Breast epithelium (tissue), 4 donors: Measurements from ENCODE around the gene TNNT1. TPM values are rescaled to one million over a fixed set of nuclear protein-coding genes. Genes with fewer than 3 reads are reported as not detected.

Experiments
- DNase-seq, 2 donors: peaks; one replicate each; pipeline ENCODE4 v3.0.0-alpha.2; 2019; ENCODE audit warnings: low spot score in 2 of 2
- H3K27ac ChIP-seq, 2 donors: fragments of 200-600 bp; sonication (generic) in 1 of 2; one replicate each; pipeline ENCODE4 v1.5.1; 2016 to 2019; ENCODE audit warnings: mild to moderate bottlenecking in 1 of 2
- H3K27me3 ChIP-seq, 2 donors: fragments of 200-600 bp; sonication (generic) in 1 of 2; one replicate each; pipeline versions ENCODE4 v1.5.1 to v1.6.0; 2017 to 2019; ENCODE audit warnings: control low read depth in 1 of 2, mild to moderate bottlenecking in 1 of 2
- H3K36me3 ChIP-seq: fragments of 200-600 bp; one replicate; pipeline ENCODE4 v1.5.1; 2019
- H3K4me1 ChIP-seq, 2 donors: fragments of 200-600 bp; sonication (generic); one replicate each; pipeline ENCODE4 v1.5.1; 2016 to 2019; ENCODE audit warnings: control low read depth in 1 of 2
- H3K4me3 ChIP-seq, 3 donors: fragments of 200-600 bp; sonication (generic); 1 replicate in 2 of 3; 2 replicates in 1 of 3; pipeline ENCODE4 v1.5.1; 2016 to 2019; ENCODE audit warnings: mild to moderate bottlenecking in 3 of 3, moderate library complexity in 2 of 3
- H3K9me3 ChIP-seq, 2 donors: fragments of 200-600 bp; sonication (generic) in 1 of 2; one replicate each; pipeline ENCODE4 v1.5.1; 2016 to 2019; ENCODE audit warnings: control low read depth in 1 of 2
- POLR2A ChIP-seq: fragments of 450-650 bp; IDR thresholded peaks from one replicate; pipeline ENCODE4 v1.6.1; 2016; ENCODE audit warnings: antibody characterized with exemption, mild to moderate bottlenecking, moderate library complexity
- POLR2AphosphoS5 ChIP-seq, 3 donors: sonication (generic); formaldehyde crosslinking; IDR thresholded peaks; one replicate each; pipeline ENCODE4 v1.6.1; 2017; ENCODE audit warnings: antibody characterized with exemption in 3 of 3
- intact Hi-C: fragments of 100-400 bp; cut with DNase I; formaldehyde crosslinking; loops from one replicate; pipeline ENCODE4 v1.15.1; 2023; ENCODE audit warnings: low total_unique reads
- total RNA-seq, 3 donors: library from RNA; depleted of rRNA; stranded (reverse); fragments of >200 nt; gene quantifications; one replicate each; pipeline ENCODE4 v1.1.0, GENCODE V29; 2016
- TF ChIP-seq, protein P1 (sequence below), 3 donors: fragments of 450-650 bp; IDR thresholded peaks; one replicate each; pipeline ENCODE4 v1.5.1; 2016 to 2017; ENCODE audit warnings: antibody characterized with exemption in 3 of 3, mild to moderate bottlenecking in 3 of 3, moderate library complexity in 3 of 3

The TNNT1 gene
- total RNA-seq, 3 donors from 2014 or later, result 3.7 to 7.2 TPM; not detected in 1

DNA sequence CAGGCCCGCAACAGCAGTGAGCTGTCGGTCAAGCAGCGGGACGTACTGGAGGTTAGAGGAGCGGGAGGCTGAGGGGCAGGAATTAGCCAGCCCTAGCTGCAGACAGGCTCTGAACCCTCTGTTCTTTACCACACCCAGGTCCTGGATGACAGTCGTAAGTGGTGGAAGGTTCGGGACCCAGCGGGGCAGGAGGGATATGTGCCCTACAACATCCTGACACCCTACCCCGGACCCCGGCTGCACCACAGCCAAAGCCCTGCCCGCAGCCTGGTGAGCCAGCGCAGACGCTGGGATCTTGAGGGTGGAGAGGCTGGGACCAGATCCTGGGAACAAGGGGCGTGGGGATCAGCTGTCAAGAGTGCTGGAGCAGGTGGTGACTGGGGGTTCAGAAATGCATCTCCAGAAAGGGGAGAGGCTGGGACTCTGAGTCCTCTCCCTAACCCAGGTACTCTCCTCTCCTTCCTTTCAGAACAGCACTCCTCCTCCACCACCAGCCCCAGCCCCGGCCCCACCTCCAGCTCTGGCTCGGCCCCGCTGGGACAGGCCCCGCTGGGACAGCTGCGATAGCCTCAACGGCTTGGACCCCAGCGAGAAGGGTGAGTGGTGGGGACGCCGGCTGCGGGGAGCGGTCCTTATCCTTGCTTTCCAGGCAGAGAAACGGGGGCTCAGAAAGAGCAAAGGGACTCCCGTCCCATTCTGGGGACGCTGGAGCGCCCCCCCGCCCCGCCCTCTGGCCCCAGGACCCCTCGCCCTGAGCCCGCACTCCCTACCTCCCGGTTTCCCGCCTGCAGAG is 62.9 kb downstream of the TNNT1 start:
- DNase-seq, result no peak
- TF ChIP-seq POLR2AphosphoS5 (IDR thresholded peaks at IDR 0.05) (no peak), POLR2A (no peak)
- TF ChIP-seq, protein P1, sequence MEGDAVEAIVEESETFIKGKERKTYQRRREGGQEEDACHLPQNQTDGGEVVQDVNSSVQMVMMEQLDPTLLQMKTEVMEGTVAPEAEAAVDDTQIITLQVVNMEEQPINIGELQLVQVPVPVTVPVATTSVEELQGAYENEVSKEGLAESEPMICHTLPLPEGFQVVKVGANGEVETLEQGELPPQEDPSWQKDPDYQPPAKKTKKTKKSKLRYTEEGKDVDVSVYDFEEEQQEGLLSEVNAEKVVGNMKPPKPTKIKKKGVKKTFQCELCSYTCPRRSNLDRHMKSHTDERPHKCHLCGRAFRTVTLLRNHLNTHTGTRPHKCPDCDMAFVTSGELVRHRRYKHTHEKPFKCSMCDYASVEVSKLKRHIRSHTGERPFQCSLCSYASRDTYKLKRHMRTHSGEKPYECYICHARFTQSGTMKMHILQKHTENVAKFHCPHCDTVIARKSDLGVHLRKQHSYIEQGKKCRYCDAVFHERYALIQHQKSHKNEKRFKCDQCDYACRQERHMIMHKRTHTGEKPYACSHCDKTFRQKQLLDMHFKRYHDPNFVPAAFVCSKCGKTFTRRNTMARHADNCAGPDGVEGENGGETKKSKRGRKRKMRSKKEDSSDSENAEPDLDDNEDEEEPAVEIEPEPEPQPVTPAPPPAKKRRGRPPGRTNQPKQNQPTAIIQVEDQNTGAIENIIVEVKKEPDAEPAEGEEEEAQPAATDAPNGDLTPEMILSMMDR (IDR thresholded peaks at IDR 0.05), result no peak
- H3K27ac ChIP-seq, result no peak overlapping the region
- no peaks in the 10 kb centered on the region for H3K9me3 ChIP-seq
- H3K36me3 ChIP-seq, result peaks cover 1% of the 10 kb centered on the region
- H3K4me1 ChIP-seq, result peaks cover 0 to 6% of the 10 kb centered on the region in 2 donors
- peak overlapping the region; percentile 34 to 67 (median 45) for H3K4me3 ChIP-seq
- intact Hi-C loops, result no loop called here
- peaks cover 4 to 17% of the 10 kb centered on the region in 2 donors for H3K27me3 ChIP-seq

DNA sequence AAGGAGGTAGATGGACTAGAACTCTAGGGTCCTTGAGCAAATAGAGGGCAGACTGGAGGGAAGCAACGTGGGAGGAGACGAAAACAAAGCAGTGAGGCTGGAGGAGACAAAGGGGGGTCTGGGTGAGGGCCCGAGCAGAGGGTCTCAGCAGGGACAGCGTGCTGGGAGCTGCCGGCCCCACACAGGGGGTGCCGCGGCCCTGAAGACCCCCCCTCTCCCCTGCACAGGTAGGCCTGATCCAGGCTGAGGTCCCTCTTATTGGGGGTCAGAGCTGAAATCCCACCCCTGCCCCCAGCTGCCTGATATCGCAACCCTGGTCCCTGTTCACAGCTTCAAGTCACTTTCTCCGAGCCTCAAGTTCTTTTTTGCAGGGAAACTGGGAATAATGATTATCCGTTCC is 64.6 kb downstream of the TNNT1 start:
- no peak overlapping the region for H3K4me3 ChIP-seq
- H3K36me3 ChIP-seq, result no peaks in the 10 kb centered on the region
- no peaks in the 10 kb centered on the region for H3K9me3 ChIP-seq
- DNase-seq, result no peak
- H3K27ac ChIP-seq, result no peak overlapping the region
- TF ChIP-seq POLR2AphosphoS5 (IDR thresholded peaks at IDR 0.05) (no peak), POLR2A (no peak)
- TF ChIP-seq, protein P1 (IDR thresholded peaks at IDR 0.05), result no peak
- intact Hi-C loops, result no loop called here
- H3K4me1 ChIP-seq, result peaks cover 0 to 6% of the 10 kb centered on the region in 2 donors
- H3K27me3 ChIP-seq, result peaks cover 4 to 17% of the 10 kb centered on the region in 2 donors

DNA sequence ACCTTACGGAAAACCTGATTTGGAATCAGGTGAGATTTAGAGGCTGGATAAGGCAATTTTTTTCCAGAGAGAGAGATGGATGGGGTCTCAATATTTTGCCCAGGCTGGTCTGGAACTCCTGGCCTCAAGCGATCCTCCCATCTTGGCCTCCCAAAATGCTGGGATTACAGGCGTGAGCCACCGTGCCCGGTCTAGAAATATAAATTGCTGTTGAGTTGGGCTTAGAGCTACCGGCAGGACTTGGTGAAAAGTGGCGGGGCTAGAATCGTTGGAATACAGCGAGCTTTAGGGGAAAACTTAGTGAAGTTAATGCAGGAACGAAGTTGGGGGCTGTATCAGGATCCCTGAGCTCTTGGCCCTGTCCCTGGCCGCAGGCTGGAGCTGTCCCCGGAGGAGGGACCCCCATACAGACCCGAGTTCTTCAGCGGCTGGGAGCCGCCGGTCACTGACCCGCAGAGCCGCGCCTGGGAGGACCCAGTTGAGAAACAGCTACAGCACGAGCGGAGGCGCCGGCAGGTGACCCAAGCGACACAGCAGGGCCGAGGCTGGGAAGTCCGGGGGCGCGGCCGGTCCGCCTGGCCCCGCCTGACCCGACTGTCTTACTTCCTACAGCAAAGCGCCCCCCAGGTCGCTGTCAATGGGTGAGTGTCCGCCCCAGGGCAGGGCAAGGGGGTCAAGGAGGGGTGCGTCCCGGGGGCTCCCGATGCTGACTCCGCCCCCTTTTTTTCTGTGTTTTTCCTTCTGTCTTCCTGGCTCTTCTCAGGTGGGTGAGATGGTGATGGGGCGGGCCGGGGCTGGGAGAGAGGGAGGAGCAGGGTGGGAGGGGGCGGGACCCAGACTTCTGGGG is 65.8 kb downstream of the TNNT1 start:
- no peak for TF ChIP-seq POLR2A
- no peak for TF ChIP-seq POLR2AphosphoS5 (IDR thresholded peaks at IDR 0.05)
- TF ChIP-seq, protein P1 (IDR thresholded peaks at IDR 0.05), result no peak
- H3K4me1 ChIP-seq, result peaks cover 0 to 6% of the 10 kb centered on the region in 2 donors
- H3K36me3 ChIP-seq, result no peaks in the 10 kb centered on the region
- H3K27ac ChIP-seq, result no peak overlapping the region
- H3K4me3 ChIP-seq, result no peak overlapping the region
- H3K27me3 ChIP-seq, result peaks cover 4 to 17% of the 10 kb centered on the region in 2 donors
- intact Hi-C loops, result no loop called here
- DNase-seq, result no peak
- no peaks in the 10 kb centered on the region for H3K9me3 ChIP-seq

Other genes with a start within 250 kb of the TNNT1 start
- gene NCR1, start 243.1 kb downstream of the TNNT1 start, total RNA-seq, result under 1 TPM in 1 of 3 donors, not detected in 2; 0.33 TPM
- gene NLRP7, start 201.7 kb downstream of the TNNT1 start, total RNA-seq, result not detected
- 1 to 10 TPM in 2 of 3 donors, not detected in 1; 4.3 to 8.5 TPM for gene NLRP2, start 182.8 kb downstream of the TNNT1 start, total RNA-seq
- gene GP6, start 110.9 kb downstream of the TNNT1 start, total RNA-seq, result not detected
- 10 to 100 TPM; 11.4 to 33.4 (median 22.3) TPM for gene RDH13, start 86.1 kb downstream of the TNNT1 start, total RNA-seq
- gene EPS8L1, start 73.3 kb downstream of the TNNT1 start, total RNA-seq, result 10 to 100 TPM in 2 of 3 donors, 1 to 10 TPM in 1; 2.4 to 51.1 (median 50.1) TPM
- gene PPP1R12C, start 31.6 kb downstream of the TNNT1 start, total RNA-seq, result 100 to 1,000 TPM in 1 of 3 donors, 10 to 100 TPM in 2; 68.3 to 148 (median 91.7) TPM
- gene TNNI3, start 8.5 kb upstream of the TNNT1 start, total RNA-seq, result 1 to 10 TPM in 1 of 3 donors, not detected in 2; 2.6 TPM
- gene DNAAF3, start 17.4 kb upstream of the TNNT1 start, total RNA-seq, result 1 to 10 TPM in 2 of 3 donors, not detected in 1; 4.7 to 4.9 TPM
- gene SYT5, start 31.1 kb upstream of the TNNT1 start, total RNA-seq, result under 1 TPM in 1 of 3 donors, not detected in 2; under 0.01 TPM
- gene PTPRH, start 60.3 kb upstream of the TNNT1 start, total RNA-seq, result 10 to 100 TPM in 1 of 3 donors, 1 to 10 TPM in 1, under 1 TPM in 1; 0.73 to 10.2 (median 2.1) TPM
- gene TMEM86B, start 79.6 kb upstream of the TNNT1 start, total RNA-seq, result 1 to 10 TPM in 2 of 3 donors, under 1 TPM in 1; 0.80 to 3.6 (median 1.6) TPM
- gene PPP6R1, start 109.8 kb upstream of the TNNT1 start, total RNA-seq, result 10 to 100 TPM; 23.8 to 31.5 (median 28.2) TPM
- gene HSPBP1, start 130.9 kb upstream of the TNNT1 start, total RNA-seq, result 10 to 100 TPM; 13.3 to 36.1 (median 32.6) TPM
- gene BRSK1, start 134.8 kb upstream of the TNNT1 start, total RNA-seq, result 1 to 10 TPM in 2 of 3 donors, not detected in 1; 2.5 to 4.6 TPM
- 10 to 100 TPM in 1 of 3 donors, 1 to 10 TPM in 2; 1.6 to 11.8 (median 3.1) TPM for gene TMEM150B, start 176.1 kb upstream of the TNNT1 start, total RNA-seq
- gene KMT5C, start 190.7 kb upstream of the TNNT1 start, total RNA-seq, result 10 to 100 TPM in 2 of 3 donors, 1 to 10 TPM in 1; 6.1 to 20.8 (median 18.4) TPM
- gene COX6B2, start 205.5 kb upstream of the TNNT1 start, total RNA-seq, result 1 to 10 TPM in 1 of 3 donors, under 1 TPM in 1, not detected in 1; 0.73 to 1.3 TPM
- gene GARIN5B, start 214.1 kb upstream of the TNNT1 start, total RNA-seq, result not detected
- gene IL11, start 221.3 kb upstream of the TNNT1 start, total RNA-seq, result 1 to 10 TPM in 1 of 3 donors, under 1 TPM in 1, not detected in 1; 0.29 to 1.3 TPM
- gene TMEM190, start 227.6 kb upstream of the TNNT1 start, total RNA-seq, result not detected
- gene TMEM238, start 235.1 kb upstream of the TNNT1 start, total RNA-seq, result 10 to 100 TPM in 1 of 3 donors, 1 to 10 TPM in 2; 4.5 to 12.7 (median 9.8) TPM
- gene RPL28, start 236.7 kb upstream of the TNNT1 start, total RNA-seq, result 100 to 1,000 TPM; 462 to 673 (median 471) TPM